K562 (cell line): ENCODE results near the gene CRIP1. TPM values are rescaled to one million over a fixed set of nuclear protein-coding genes. Genes with fewer than 3 reads are reported as not detected.

Experiments
- CHD1 ChIP-seq: fragments of 200-600 bp; sonication (generic); IDR thresholded peaks from one replicate; pipeline ENCODE4 v1.6.1; 2012; ENCODE audit warnings: mild to moderate bottlenecking, moderate library complexity, low read length, inconsistent platforms
- ETV6 ChIP-seq, 3 experiments: fragments of 150-350 bp in 1 of 3; sonication (generic) in 1 of 3; formaldehyde crosslinking in 1 of 3; IDR thresholded peaks; 2 replicates each; pipeline versions ENCODE4 v1.6.1 to v1.8.0; 2014 to 2022; ENCODE audit warnings: borderline replicate concordance in 2 of 3, low read depth in 2 of 3, antibody characterized with exemption in 1 of 3, low read length in 1 of 3, mild to moderate bottlenecking in 1 of 3, missing genetic modification reagents in 1 of 3
- FOXP1 ChIP-seq: sonication (generic); formaldehyde crosslinking; IDR thresholded peaks from 2 replicates; pipeline ENCODE4 v1.8.0; 2022; ENCODE audit warnings: mild to moderate bottlenecking, missing genetic modification reagents
- GTF2A2 ChIP-seq: IDR thresholded peaks from 2 replicates; pipeline ENCODE4 v1.6.1; 2016; ENCODE audit warnings: mild to moderate bottlenecking, missing genetic modification characterization, missing compliant biosample characterization
- IRF2 ChIP-seq: sonication (generic); formaldehyde crosslinking; IDR thresholded peaks from 2 replicates; pipeline ENCODE4 v1.8.1; 2022; ENCODE audit warnings: mild to moderate bottlenecking, missing genetic modification reagents
- MTA2 ChIP-seq: fragments of 450-650 bp; IDR thresholded peaks from 2 replicates; pipeline ENCODE4 v1.6.1; 2016; ENCODE audit warnings: low read depth
- PHF8 ChIP-seq: fragments of 200-600 bp; sonication (generic); IDR thresholded peaks from 2 replicates; pipeline ENCODE4 v1.6.1; 2012; ENCODE audit warnings: mixed run types, mild to moderate bottlenecking, inconsistent platforms, low read length, moderate library complexity, borderline replicate concordance
- PHTF2 ChIP-seq: fragments of 250-450 bp; sonication (Bioruptor Pico); IDR thresholded peaks from 2 replicates; pipeline ENCODE4 v1.5.0; 2021; ENCODE audit warnings: mild to moderate bottlenecking
- TEAD1 ChIP-seq, 2 experiments: fragments of 450-650 bp in 1 of 2; sonication (generic) in 1 of 2; formaldehyde crosslinking; IDR thresholded peaks; 2 replicates each; pipeline versions ENCODE4 v1.4.0 to v1.8.0; 2020 to 2022; ENCODE audit warnings: mild to moderate bottlenecking in 2 of 2, missing genetic modification reagents in 1 of 2
- ZFP36 ChIP-seq: fragments of 150-350 bp; IDR thresholded peaks from 2 replicates; pipeline ENCODE4 v1.6.1; 2018; ENCODE audit warnings: low read length, low read depth; ENCODE audit not compliant: partially characterized antibody
- ZKSCAN1 ChIP-seq: fragments of 150-350 bp; IDR thresholded peaks from 2 replicates; pipeline ENCODE4 v1.6.1; 2016; ENCODE audit warnings: low read depth, low read length
- ZNF175 ChIP-seq: fragments of 200-800 bp; sonication (Bioruptor generic); IDR thresholded peaks from 2 replicates; pipeline ENCODE4 v1.6.1; 2016; ENCODE audit warnings: low read depth, mild to moderate bottlenecking, missing genetic modification characterization, missing compliant biosample characterization
- ZNF695 ChIP-seq: fragments of 450-650 bp; formaldehyde crosslinking; IDR thresholded peaks from 2 replicates; pipeline ENCODE4 v1.4.0; 2020; ENCODE audit warnings: mild to moderate bottlenecking, moderate library complexity
- polyA plus RNA-seq, 8 experiments: library from polyadenylated mRNA; depleted of rRNA in 4 of 8; stranded (reverse) in 5 of 8; unstranded in 3 of 8; fragments of >200 nt; fragmentation: Nextera tagmentation in 2 of 8; fragmentation: Illumina TruSeq in 1 of 8; extraction: Ambion mirVana in 2 of 8; extraction: Trizol in 1 of 8; gene quantifications; 2 replicates each; pipeline versions ENCODE4 v1.2.1 to v1.2.3, GENCODE V29; 2011 to 2014; ENCODE audit warnings: inconsistent platforms in 1 of 8, missing spikeins in 1 of 8
- total RNA-seq, 7 experiments: library from RNA; depleted of rRNA in 6 of 7; stranded (reverse); fragments of >200 nt in 6 of 7; fragmentation: Illumina TruSeq in 2 of 7; extraction: Trizol in 2 of 7; gene quantifications; 2 replicates each; pipeline versions ENCODE4 v1.2.1 to v1.2.3, GENCODE V29; 2011 to 2021; ENCODE audit warnings: low replicate concordance in 1 of 7
- TF ChIP-seq, protein P1 (sequence below): fragments of 450-650 bp; IDR thresholded peaks from 2 replicates; pipeline ENCODE4 v1.7.0; 2016; ENCODE audit warnings: borderline replicate concordance
- TF ChIP-seq, protein P2 (sequence below): sonication (generic); formaldehyde crosslinking; IDR thresholded peaks from 2 replicates; pipeline ENCODE4 v1.4.0; 2020; ENCODE audit warnings: mild to moderate bottlenecking, missing genetic modification reagents
- TF ChIP-seq, protein P3 (sequence below), 2 experiments: IDR thresholded peaks; 2 replicates each; pipeline ENCODE4 v1.6.1; 2012; ENCODE audit warnings: improper control_type of control experiment in 2 of 2, low read depth in 2 of 2, low read length in 2 of 2, borderline replicate concordance in 1 of 2
- TF ChIP-seq, protein P4 (sequence below): sonication (generic); IDR thresholded peaks from 2 replicates; pipeline ENCODE4 v1.6.1; 2016
- TF ChIP-seq, protein P5 (sequence below): fragments of 250-450 bp; sonication (Bioruptor Pico); IDR thresholded peaks from 2 replicates; pipeline ENCODE4 v1.8.0; 2022; ENCODE audit warnings: inconsistent platforms, mild to moderate bottlenecking, moderate library complexity, borderline replicate concordance

The CRIP1 gene
- total and polyA plus RNA-seq, 9 of the 15 experiments (the other 6 are each of a cell fraction or from before 2014, with no cell fraction given): 0.11 to 0.58 (median 0.14) TPM; not detected in 6

DNA sequence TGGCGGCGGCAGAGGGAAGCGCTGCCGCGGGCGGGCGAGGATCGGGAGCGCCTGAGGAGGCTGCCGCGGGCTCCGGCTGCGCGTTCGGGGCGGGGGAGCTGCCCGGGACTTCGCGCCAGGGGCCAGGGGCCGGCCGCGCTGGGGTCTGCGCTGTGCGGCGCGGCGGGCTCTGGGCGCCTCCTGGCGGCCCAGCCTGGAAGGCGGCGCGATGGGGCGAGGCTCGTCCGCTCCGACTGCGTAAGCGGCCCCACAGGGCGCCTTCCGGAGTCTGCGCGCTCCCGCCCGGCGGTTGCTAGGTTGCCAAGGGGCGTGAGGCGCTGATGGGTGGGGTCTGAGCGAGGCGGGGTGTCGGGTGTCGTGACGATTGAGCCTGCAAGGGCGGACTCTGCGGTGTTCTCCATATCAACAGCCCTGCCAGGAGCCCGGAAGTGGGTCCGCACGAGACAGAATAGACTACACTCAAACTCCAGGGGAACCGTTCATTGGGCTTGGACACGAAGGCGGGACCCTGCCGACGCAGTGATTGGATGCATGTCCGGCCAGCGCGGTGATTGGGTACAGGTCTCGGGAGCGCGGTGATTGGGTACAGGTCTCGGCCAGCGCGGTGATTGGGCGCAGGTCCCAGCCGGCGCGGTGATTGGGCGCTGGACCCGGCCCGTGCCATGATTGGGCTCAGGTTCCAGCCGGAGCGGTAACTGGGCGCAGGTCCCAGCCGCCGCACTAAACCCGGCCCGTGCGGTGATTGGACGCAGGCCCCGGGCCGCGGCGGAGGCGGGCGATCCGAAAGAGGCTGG lies 4.1 kb downstream of the CRIP1 start, which contains the start of gene TEDC1 (continued):
- TF ChIP-seq, protein P1, sequence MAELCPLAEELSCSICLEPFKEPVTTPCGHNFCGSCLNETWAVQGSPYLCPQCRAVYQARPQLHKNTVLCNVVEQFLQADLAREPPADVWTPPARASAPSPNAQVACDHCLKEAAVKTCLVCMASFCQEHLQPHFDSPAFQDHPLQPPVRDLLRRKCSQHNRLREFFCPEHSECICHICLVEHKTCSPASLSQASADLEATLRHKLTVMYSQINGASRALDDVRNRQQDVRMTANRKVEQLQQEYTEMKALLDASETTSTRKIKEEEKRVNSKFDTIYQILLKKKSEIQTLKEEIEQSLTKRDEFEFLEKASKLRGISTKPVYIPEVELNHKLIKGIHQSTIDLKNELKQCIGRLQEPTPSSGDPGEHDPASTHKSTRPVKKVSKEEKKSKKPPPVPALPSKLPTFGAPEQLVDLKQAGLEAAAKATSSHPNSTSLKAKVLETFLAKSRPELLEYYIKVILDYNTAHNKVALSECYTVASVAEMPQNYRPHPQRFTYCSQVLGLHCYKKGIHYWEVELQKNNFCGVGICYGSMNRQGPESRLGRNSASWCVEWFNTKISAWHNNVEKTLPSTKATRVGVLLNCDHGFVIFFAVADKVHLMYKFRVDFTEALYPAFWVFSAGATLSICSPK: no peak
- TF ChIP-seq PHTF2 (CRISPR knock-in tag): no peak
- TF ChIP-seq MTA2: no peak
- no peak for TF ChIP-seq IRF2 (CRISPR knock-in tag)
- TF ChIP-seq CHD1: no peak
- no peak for TF ChIP-seq PHF8
- no peak for TF ChIP-seq ZFP36
- TF ChIP-seq ZNF695 (CRISPR knock-in tag): no peak
- TF ChIP-seq TEAD1 (CRISPR knock-in tag; IDR thresholded peaks at IDR 0.05): no peak
- TF ChIP-seq, protein P2, sequence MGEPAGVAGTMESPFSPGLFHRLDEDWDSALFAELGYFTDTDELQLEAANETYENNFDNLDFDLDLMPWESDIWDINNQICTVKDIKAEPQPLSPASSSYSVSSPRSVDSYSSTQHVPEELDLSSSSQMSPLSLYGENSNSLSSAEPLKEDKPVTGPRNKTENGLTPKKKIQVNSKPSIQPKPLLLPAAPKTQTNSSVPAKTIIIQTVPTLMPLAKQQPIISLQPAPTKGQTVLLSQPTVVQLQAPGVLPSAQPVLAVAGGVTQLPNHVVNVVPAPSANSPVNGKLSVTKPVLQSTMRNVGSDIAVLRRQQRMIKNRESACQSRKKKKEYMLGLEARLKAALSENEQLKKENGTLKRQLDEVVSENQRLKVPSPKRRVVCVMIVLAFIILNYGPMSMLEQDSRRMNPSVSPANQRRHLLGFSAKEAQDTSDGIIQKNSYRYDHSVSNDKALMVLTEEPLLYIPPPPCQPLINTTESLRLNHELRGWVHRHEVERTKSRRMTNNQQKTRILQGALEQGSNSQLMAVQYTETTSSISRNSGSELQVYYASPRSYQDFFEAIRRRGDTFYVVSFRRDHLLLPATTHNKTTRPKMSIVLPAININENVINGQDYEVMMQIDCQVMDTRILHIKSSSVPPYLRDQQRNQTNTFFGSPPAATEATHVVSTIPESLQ (CRISPR knock-in tag): no peak
- TF ChIP-seq, protein P3, sequence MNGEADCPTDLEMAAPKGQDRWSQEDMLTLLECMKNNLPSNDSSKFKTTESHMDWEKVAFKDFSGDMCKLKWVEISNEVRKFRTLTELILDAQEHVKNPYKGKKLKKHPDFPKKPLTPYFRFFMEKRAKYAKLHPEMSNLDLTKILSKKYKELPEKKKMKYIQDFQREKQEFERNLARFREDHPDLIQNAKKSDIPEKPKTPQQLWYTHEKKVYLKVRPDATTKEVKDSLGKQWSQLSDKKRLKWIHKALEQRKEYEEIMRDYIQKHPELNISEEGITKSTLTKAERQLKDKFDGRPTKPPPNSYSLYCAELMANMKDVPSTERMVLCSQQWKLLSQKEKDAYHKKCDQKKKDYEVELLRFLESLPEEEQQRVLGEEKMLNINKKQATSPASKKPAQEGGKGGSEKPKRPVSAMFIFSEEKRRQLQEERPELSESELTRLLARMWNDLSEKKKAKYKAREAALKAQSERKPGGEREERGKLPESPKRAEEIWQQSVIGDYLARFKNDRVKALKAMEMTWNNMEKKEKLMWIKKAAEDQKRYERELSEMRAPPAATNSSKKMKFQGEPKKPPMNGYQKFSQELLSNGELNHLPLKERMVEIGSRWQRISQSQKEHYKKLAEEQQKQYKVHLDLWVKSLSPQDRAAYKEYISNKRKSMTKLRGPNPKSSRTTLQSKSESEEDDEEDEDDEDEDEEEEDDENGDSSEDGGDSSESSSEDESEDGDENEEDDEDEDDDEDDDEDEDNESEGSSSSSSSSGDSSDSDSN (IDR thresholded peaks at IDR 0.05; ENCODE audit: borderline replicate concordance in 1 of 2, low read depth in 2 of 2, low read length in 2 of 2): 0 out of 4 replicates have a peak, but pooled peaks of 1 of the 2 experiments have one; percentile 68
- TF ChIP-seq FOXP1 (CRISPR knock-in tag): no peak; the same call in 1 of the 2 replicates
- no peak for TF ChIP-seq ZKSCAN1
- 0 out of 2 replicates have a peak, but pooled peaks have one; percentile 24 for TF ChIP-seq GTF2A2
- no peak for TF ChIP-seq ETV6 (IDR thresholded peaks at IDR 0.05; ENCODE audit: borderline replicate concordance in 1 of 2, low read depth in 2 of 2, low read length in 1 of 2)
- no peak for TF ChIP-seq ETV6 (CRISPR knock-in tag; IDR thresholded peaks at IDR 0.05; ENCODE audit: borderline replicate concordance)
- TF ChIP-seq, protein P4, sequence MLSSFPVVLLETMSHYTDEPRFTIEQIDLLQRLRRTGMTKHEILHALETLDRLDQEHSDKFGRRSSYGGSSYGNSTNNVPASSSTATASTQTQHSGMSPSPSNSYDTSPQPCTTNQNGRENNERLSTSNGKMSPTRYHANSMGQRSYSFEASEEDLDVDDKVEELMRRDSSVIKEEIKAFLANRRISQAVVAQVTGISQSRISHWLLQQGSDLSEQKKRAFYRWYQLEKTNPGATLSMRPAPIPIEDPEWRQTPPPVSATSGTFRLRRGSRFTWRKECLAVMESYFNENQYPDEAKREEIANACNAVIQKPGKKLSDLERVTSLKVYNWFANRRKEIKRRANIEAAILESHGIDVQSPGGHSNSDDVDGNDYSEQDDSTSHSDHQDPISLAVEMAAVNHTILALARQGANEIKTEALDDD: no peak
- TF ChIP-seq, protein P5, sequence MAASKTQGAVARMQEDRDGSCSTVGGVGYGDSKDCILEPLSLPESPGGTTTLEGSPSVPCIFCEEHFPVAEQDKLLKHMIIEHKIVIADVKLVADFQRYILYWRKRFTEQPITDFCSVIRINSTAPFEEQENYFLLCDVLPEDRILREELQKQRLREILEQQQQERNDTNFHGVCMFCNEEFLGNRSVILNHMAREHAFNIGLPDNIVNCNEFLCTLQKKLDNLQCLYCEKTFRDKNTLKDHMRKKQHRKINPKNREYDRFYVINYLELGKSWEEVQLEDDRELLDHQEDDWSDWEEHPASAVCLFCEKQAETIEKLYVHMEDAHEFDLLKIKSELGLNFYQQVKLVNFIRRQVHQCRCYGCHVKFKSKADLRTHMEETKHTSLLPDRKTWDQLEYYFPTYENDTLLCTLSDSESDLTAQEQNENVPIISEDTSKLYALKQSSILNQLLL (CRISPR knock-in tag): no peak
- TF ChIP-seq ZNF175 (CRISPR knock-in tag): peak; percentile 95
